DOHH2 (cell line): ENCODE measurements around the gene MNT.

Source experiments
- H3F3A ChIP-seq: fragments of 200-600 bp; sonication (generic), shearing (Covaris generic); 2 replicates; pipeline ENCODE4 v1.6.0; 2016; ENCODE audit warnings: antibody characterized with exemption, mild to moderate bottlenecking; ENCODE audit not compliant: control insufficient read depth, insufficient read depth
- H3K27ac ChIP-seq: fragments of 200-600 bp; sonication (generic); 2 replicates; pipeline ENCODE4 v1.5.1; 2014; ENCODE audit warnings: low read depth, mild to moderate bottlenecking, low read length, moderate library complexity
- H3K27me3 ChIP-seq: fragments of 200-600 bp; sonication (generic); 2 replicates; pipeline ENCODE4 v1.6.1; 2014; ENCODE audit warnings: mild to moderate bottlenecking, low read length, mixed read lengths; ENCODE audit not compliant: control insufficient read depth
- H3K36me3 ChIP-seq: fragments of 200-600 bp; sonication (generic); 2 replicates; pipeline ENCODE4 v1.6.1; 2014; ENCODE audit warnings: mild to moderate bottlenecking, low read length, moderate library complexity, mixed read lengths; ENCODE audit not compliant: control insufficient read depth
- H3K4me1 ChIP-seq: fragments of 200-600 bp; sonication (generic); 2 replicates; pipeline ENCODE4 v1.6.1; 2014; ENCODE audit warnings: mild to moderate bottlenecking, low read length, mixed read lengths; ENCODE audit not compliant: control insufficient read depth
- H3K4me2 ChIP-seq: fragments of 200-600 bp; sonication (generic); 2 replicates; pipeline ENCODE4 v1.6.0; 2014; ENCODE audit warnings: mild to moderate bottlenecking, low read length, moderate library complexity
- H3K4me3 ChIP-seq: fragments of 200-600 bp; sonication (generic); 2 replicates; pipeline ENCODE4 v1.5.1; 2014; ENCODE audit warnings: mild to moderate bottlenecking, low read length, mixed read lengths
- H3K79me2 ChIP-seq: fragments of 200-600 bp; sonication (generic); 2 replicates; pipeline ENCODE4 v1.6.1; 2014; ENCODE audit warnings: mild to moderate bottlenecking, low read length, mixed read lengths; ENCODE audit not compliant: control insufficient read depth
- H3K9me2 ChIP-seq: fragments of 200-600 bp; sonication (generic); replicated peaks from 2 replicates; pipeline ENCODE4 v1.6.1; 2014; ENCODE audit warnings: mild to moderate bottlenecking, low read length, mixed read lengths; ENCODE audit not compliant: control insufficient read depth
- H3K9me3 ChIP-seq: fragments of 200-600 bp; sonication (generic); 2 replicates; pipeline ENCODE4 v1.6.1; 2014; ENCODE audit warnings: antibody characterized with exemption, low read length, mixed read lengths; ENCODE audit not compliant: control insufficient read depth, insufficient read depth
- H4K20me1 ChIP-seq: fragments of 200-600 bp; sonication (generic); 2 replicates; pipeline ENCODE4 v1.6.0; 2014; ENCODE audit warnings: low read depth, mild to moderate bottlenecking, antibody characterized with exemption, low read length, moderate library complexity; ENCODE audit not compliant: control insufficient read depth, insufficient read depth
- EZH2phosphoT487 ChIP-seq: fragments of 200-600 bp; sonication (generic); IDR thresholded peaks from 2 replicates; pipeline ENCODE4 v1.6.1; 2017; ENCODE audit warnings: borderline replicate concordance, mild to moderate bottlenecking, antibody characterized with exemption, low read length, moderate library complexity, mixed read lengths
- TF ChIP-seq, protein P1 (sequence below): fragments of 200-600 bp; sonication (generic); IDR thresholded peaks from one replicate; pipeline ENCODE4 v1.5.1; 2014; ENCODE audit warnings: antibody characterized with exemption, mild to moderate bottlenecking, low read depth, low read length; ENCODE audit not compliant: poor library complexity, severe bottlenecking

MNT gene

DNA sequence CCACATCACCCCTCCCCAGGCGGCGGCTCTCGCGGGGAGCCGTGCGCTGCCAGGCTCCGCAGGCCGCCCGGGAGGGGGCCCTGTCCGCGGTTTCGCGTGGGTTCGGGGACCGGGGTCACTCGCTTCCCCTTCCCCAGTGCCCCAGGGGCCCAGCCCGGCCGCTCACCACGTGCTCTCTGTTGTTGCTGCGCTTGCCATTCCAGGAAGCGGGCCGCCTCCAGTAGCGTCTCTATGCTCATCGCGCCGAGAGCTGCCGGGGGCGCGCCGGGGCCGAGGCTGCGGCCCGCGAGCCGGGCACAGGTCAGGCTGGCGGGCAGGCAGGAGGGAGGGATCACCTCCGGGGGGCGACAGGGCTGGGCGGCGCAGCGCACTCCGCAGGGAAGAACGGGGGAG is 390 bp downstream of the MNT start:
- Histone ChIP-seq H3K4me3 (peak overlapping the region; percentile 98), H3K27me3 (no peaks in the 10 kb centered on the region), H4K20me1 (no peaks in the 10 kb centered on the region; the same call in 1 of the 2 replicates), H3K9me3 (no peaks in the 10 kb centered on the region), H3K36me3 (no peaks in the 10 kb centered on the region), H3K4me2 (peak overlapping the region; percentile 85), H3K4me1 (peaks cover 47% of the 10 kb centered on the region), H3K27ac (peak overlapping the region; percentile 74), H3F3A (peaks cover 4% of the 10 kb centered on the region; the same call in 1 of the 2 replicates), H3K9me2 (no peaks in the 10 kb centered on the region), H3K79me2 (peaks cover 42% of the 10 kb centered on the region)
- TF ChIP-seq, protein P1, sequence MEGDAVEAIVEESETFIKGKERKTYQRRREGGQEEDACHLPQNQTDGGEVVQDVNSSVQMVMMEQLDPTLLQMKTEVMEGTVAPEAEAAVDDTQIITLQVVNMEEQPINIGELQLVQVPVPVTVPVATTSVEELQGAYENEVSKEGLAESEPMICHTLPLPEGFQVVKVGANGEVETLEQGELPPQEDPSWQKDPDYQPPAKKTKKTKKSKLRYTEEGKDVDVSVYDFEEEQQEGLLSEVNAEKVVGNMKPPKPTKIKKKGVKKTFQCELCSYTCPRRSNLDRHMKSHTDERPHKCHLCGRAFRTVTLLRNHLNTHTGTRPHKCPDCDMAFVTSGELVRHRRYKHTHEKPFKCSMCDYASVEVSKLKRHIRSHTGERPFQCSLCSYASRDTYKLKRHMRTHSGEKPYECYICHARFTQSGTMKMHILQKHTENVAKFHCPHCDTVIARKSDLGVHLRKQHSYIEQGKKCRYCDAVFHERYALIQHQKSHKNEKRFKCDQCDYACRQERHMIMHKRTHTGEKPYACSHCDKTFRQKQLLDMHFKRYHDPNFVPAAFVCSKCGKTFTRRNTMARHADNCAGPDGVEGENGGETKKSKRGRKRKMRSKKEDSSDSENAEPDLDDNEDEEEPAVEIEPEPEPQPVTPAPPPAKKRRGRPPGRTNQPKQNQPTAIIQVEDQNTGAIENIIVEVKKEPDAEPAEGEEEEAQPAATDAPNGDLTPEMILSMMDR: no peak
- no peak for TF ChIP-seq EZH2phosphoT487

DNA sequence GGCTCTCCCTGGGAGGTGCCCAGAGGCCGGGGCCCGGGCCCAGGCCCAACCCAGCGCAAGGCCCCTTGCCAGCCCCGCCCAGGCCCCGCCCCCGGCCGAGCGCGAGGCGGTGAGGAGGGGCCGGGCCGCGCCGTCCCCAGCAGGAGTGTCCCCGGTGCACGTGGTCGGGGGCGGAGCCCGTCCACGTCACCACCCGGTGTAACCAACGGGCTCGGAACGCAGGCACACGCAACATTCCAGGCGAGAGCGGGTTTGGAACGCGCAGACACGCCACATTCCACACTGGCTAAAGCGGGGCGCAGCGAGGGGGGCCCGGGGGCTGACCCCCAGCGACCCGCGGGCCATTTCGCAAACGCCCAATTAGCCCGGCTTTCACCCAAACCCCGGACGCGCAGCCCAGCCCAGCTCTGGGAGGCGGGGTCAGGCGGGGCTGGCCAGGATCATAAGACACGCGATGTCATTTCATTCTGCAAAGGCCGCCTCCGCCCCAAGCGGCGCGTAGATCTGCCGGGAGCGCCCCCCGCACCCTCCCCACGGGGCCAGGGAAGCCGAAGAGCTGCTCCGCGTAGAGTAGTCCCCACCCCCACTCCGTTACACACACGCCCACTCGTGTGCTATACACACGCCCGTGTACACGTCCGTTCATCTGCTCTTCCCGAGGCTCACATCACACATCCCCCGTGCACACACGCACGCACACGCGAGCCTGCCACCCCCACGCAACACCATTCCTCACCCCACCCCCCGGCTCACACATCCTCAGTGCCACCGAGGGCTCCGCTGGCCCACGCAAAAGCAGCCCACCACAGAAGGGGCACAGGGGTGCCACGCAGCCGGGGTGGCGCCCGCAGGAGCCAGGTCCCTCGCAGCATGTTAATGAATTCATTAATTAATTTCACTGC is 1.0 kb downstream of the MNT start:
- Histone ChIP-seq H3K27me3 (no peaks in the 10 kb centered on the region), H3K36me3 (no peaks in the 10 kb centered on the region), H3F3A (peaks cover 4% of the 10 kb centered on the region; the same call in 1 of the 2 replicates), H3K4me3 (peak overlapping the region; percentile 98), H3K9me3 (no peaks in the 10 kb centered on the region), H3K4me2 (peak overlapping the region; percentile 85), H3K4me1 (peaks cover 52% of the 10 kb centered on the region), H4K20me1 (no peaks in the 10 kb centered on the region; the same call in 1 of the 2 replicates), H3K9me2 (no peaks in the 10 kb centered on the region), H3K27ac (peak overlapping the region; percentile 74), H3K79me2 (peaks cover 48% of the 10 kb centered on the region)
- TF ChIP-seq, protein P1: peak; percentile 12
- TF ChIP-seq EZH2phosphoT487: no peak

- Histone ChIP-seq H3K4me2 (peak overlapping the region; percentile 85), H3K4me3 (peak overlapping the region; percentile 98), H3K27ac (peak overlapping the region; percentile 30), H3F3A (peaks cover 3% of the 10 kb centered on the region; the same call in 1 of the 2 replicates), H3K27me3 (no peaks in the 10 kb centered on the region), H3K4me1 (peaks cover 61% of the 10 kb centered on the region), H3K36me3 (no peaks in the 10 kb centered on the region), H3K9me3 (no peaks in the 10 kb centered on the region), H4K20me1 (no peaks in the 10 kb centered on the region; the same call in 1 of the 2 replicates), H3K79me2 (peaks cover 56% of the 10 kb centered on the region), H3K9me2 (no peaks in the 10 kb centered on the region)
- TF ChIP-seq EZH2phosphoT487: no peak
- TF ChIP-seq, protein P1: no peak
Observed at GRCh38 chr17:2398655-2399571, 1.9 kb downstream of the MNT start.
